SK-N-SH treated with all-trans-retinoic acid at 6 μM for 48 hours (cell line): ENCODE results near the gene FASN.

Source experiments
- ATAC-seq: fragments of 200-7000 bp; cut with Tn5 transposase; 3 replicates; pipeline ENCODE4 v1.9.1; 2020; ENCODE audit warnings: mild to moderate bottlenecking, moderate library complexity
- ARNTL ChIP-seq: fragments of 450-650 bp; formaldehyde crosslinking; IDR thresholded peaks from 2 replicates; pipeline ENCODE4 v1.5.0; 2020; ENCODE audit warnings: low read depth, mild to moderate bottlenecking, moderate library complexity, borderline replicate concordance
- BACH2 ChIP-seq: fragments of 250-450 bp; sonication (Bioruptor Pico); IDR thresholded peaks from 2 replicates; pipeline ENCODE4 v1.9.0; 2021; ENCODE audit warnings: mild to moderate bottlenecking, borderline replicate concordance
- ESRRG ChIP-seq: fragments of 250-450 bp; sonication (Bioruptor Pico); IDR thresholded peaks from 2 replicates; pipeline ENCODE4 v1.6.1; 2021; ENCODE audit warnings: mild to moderate bottlenecking
- GLIS3 ChIP-seq: fragments of 250-450 bp; sonication (Bioruptor Pico); IDR thresholded peaks from 2 replicates; pipeline ENCODE4 v1.5.0; 2020; ENCODE audit warnings: mild to moderate bottlenecking, moderate library complexity
- ISL1 ChIP-seq: fragments of 250-450 bp; sonication (Bioruptor Pico); IDR thresholded peaks from 2 replicates; pipeline ENCODE4 v2.1.2; 2022; ENCODE audit warnings: mild to moderate bottlenecking, moderate library complexity
- OSR1 ChIP-seq: fragments of 250-450 bp; sonication (Bioruptor Pico); IDR thresholded peaks from 2 replicates; pipeline ENCODE4 v1.8.0; 2022; ENCODE audit warnings: moderate library complexity, mild to moderate bottlenecking, inconsistent platforms
- PPARA ChIP-seq: fragments of 250-450 bp; sonication (Bioruptor Pico); IDR thresholded peaks from 2 replicates; pipeline ENCODE4 v1.5.0; 2020; ENCODE audit warnings: mild to moderate bottlenecking, borderline replicate concordance
- RARB ChIP-seq: fragments of 250-450 bp; sonication (Bioruptor Pico); IDR thresholded peaks from 2 replicates; pipeline ENCODE4 v1.8.0; 2021; ENCODE audit warnings: mild to moderate bottlenecking, moderate library complexity
- SNAI2 ChIP-seq: fragments of 250-450 bp; sonication (Bioruptor Pico); IDR thresholded peaks from 2 replicates; pipeline ENCODE4 v1.5.0; 2020; ENCODE audit warnings: mild to moderate bottlenecking, moderate library complexity
- TCF4 ChIP-seq: fragments of 250-450 bp; sonication (Bioruptor Pico); IDR thresholded peaks from 2 replicates; pipeline ENCODE4 v1.8.0; 2021; ENCODE audit warnings: mild to moderate bottlenecking, moderate library complexity, borderline replicate concordance
- TOX ChIP-seq: fragments of 250-450 bp; sonication (Bioruptor Pico); IDR thresholded peaks from 2 replicates; pipeline ENCODE4 v1.8.0; 2021; ENCODE audit warnings: mild to moderate bottlenecking, moderate library complexity, borderline replicate concordance
- TSHZ2 ChIP-seq: fragments of 250-450 bp; sonication (Bioruptor Pico); IDR thresholded peaks from 2 replicates; pipeline ENCODE4 v1.5.0; 2020; ENCODE audit warnings: mild to moderate bottlenecking, moderate library complexity
- ZC3H10 ChIP-seq: fragments of 250-450 bp; sonication (Bioruptor Pico); IDR thresholded peaks from 2 replicates; pipeline ENCODE4 v1.5.1; 2021; ENCODE audit warnings: mild to moderate bottlenecking, moderate library complexity
- ZFP3 ChIP-seq: fragments of 250-450 bp; sonication (Bioruptor Pico); IDR thresholded peaks from 2 replicates; pipeline ENCODE4 v1.5.0; 2020; ENCODE audit warnings: mild to moderate bottlenecking, moderate library complexity
- ZFP30 ChIP-seq: fragments of 450-650 bp; formaldehyde crosslinking; IDR thresholded peaks from 2 replicates; pipeline ENCODE4 v1.5.0; 2022; ENCODE audit warnings: mild to moderate bottlenecking, moderate library complexity
- ZNF565 ChIP-seq: fragments of 450-650 bp; formaldehyde crosslinking; conservative IDR thresholded peaks from 2 replicates; pipeline ENCODE4 v1.5.0; 2020; ENCODE audit warnings: low read depth, mild to moderate bottlenecking, moderate library complexity
- ZNF70 ChIP-seq: fragments of 450-650 bp; formaldehyde crosslinking; IDR thresholded peaks from 2 replicates; pipeline ENCODE4 v1.5.0; 2020; ENCODE audit warnings: mild to moderate bottlenecking, moderate library complexity
- ZNF8 ChIP-seq: fragments of 450-650 bp; formaldehyde crosslinking; IDR thresholded peaks from 2 replicates; pipeline ENCODE4 v1.5.0; 2020; ENCODE audit warnings: mild to moderate bottlenecking, moderate library complexity
- TF ChIP-seq, protein P1 (sequence below): fragments of 250-450 bp; sonication (Bioruptor Pico); IDR thresholded peaks from 2 replicates; pipeline ENCODE4 v1.5.1; 2021; ENCODE audit warnings: mild to moderate bottlenecking, moderate library complexity
- TF ChIP-seq, protein P2 (sequence below): fragments of 250-450 bp; sonication (Bioruptor Pico); IDR thresholded peaks from 2 replicates; pipeline ENCODE4 v1.5.1; 2020; ENCODE audit warnings: low read depth, mild to moderate bottlenecking, moderate library complexity

FASN gene

DNA sequence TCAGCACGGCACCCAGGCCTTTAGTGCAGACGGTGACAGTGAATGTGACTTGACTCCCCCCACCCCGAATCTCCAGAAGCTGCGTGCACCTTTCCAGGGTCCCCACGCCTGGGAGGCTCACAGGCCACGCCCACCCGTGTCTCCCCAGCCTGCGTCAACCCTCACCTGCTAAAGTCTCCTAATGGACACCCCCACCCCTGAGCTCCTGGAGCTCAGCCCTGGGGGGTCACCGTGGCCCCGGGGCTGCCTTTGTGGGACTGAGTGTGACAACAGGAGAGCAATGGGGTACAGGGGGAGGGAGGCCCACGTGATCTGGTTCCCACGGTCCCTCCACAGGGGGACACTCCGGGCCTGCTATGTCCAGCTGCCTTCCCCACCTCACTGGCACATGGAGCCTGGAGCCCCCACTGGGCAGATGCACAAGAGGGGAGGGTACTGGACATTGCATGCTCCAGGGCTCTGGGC, 7.4 kb upstream of the FASN start:
- TF ChIP-seq PPARA (CRISPR knock-in tag) (no peak), BACH2 (no peak), ESRRG (CRISPR knock-in tag) (no peak), ZNF8 (CRISPR knock-in tag) (no peak), RARB (CRISPR knock-in tag) (no peak), ZFP3 (no peak), GLIS3 (CRISPR knock-in tag) (no peak), TCF4 (CRISPR knock-in tag) (no peak), ISL1 (no peak), ZC3H10 (no peak)
- TF ChIP-seq, protein P1, sequence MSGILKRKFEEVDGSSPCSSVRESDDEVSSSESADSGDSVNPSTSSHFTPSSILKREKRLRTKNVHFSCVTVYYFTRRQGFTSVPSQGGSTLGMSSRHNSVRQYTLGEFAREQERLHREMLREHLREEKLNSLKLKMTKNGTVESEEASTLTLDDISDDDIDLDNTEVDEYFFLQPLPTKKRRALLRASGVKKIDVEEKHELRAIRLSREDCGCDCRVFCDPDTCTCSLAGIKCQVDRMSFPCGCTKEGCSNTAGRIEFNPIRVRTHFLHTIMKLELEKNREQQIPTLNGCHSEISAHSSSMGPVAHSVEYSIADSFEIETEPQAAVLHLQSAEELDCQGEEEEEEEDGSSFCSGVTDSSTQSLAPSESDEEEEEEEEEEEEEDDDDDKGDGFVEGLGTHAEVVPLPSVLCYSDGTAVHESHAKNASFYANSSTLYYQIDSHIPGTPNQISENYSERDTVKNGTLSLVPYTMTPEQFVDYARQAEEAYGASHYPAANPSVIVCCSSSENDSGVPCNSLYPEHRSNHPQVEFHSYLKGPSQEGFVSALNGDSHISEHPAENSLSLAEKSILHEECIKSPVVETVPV (CRISPR knock-in tag): no peak
- no peak for ATAC-seq

DNA sequence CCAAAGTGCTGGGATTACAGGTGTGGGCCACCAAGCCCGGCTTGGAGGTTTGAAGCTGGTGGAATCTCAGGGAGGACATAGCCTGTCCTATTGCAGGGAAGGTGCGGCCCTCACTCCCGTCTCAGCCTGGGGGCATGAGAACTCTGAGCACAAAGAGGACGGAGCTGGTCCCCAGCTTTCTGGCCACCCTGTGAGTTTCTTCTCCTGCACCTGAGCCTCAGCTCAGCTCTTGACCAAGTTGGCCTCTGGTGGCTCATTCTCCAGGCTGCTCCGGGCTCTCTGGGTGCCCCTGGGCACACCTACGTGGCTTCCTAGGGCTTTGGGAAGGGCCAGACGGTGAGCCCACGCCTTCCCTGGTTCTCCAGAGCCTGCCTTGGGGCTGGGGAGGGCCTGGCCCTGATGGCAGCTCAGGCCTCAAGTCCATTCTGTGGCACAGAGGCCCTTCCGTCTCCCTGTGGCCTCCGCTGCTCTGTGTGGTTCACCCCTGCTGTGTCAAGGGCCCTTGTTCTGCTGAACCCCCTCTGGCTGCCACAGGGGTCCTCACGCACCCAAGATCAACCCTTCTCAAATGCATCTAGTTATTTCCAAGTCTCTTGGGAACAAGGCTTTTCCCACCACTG, 6.9 kb upstream of the FASN start:
- TF ChIP-seq ZNF565 (no peak), TSHZ2 (CRISPR knock-in tag) (no peak), ZC3H10 (no peak), ZFP30 (CRISPR knock-in tag) (no peak), SNAI2 (CRISPR knock-in tag) (no peak), RARB (CRISPR knock-in tag) (no peak), ISL1 (no peak), GLIS3 (CRISPR knock-in tag) (no peak), OSR1 (no peak), PPARA (CRISPR knock-in tag) (no peak), ZNF70 (no peak), BACH2 (no peak), ZNF8 (CRISPR knock-in tag) (no peak), TOX (CRISPR knock-in tag) (no peak), TCF4 (CRISPR knock-in tag) (no peak)
- TF ChIP-seq, protein P2, sequence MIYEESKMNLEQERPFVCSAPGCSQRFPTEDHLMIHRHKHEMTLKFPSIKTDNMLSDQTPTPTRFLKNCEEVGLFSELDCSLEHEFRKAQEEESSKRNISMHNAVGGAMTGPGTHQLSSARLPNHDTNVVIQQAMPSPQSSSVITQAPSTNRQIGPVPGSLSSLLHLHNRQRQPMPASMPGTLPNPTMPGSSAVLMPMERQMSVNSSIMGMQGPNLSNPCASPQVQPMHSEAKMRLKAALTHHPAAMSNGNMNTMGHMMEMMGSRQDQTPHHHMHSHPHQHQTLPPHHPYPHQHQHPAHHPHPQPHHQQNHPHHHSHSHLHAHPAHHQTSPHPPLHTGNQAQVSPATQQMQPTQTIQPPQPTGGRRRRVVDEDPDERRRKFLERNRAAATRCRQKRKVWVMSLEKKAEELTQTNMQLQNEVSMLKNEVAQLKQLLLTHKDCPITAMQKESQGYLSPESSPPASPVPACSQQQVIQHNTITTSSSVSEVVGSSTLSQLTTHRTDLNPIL (CRISPR knock-in tag): no peak
- ATAC-seq: no peak

GRCh38 chr17:82103553-82104451, 5.8 kb upstream of the FASN start:
- no peak for ATAC-seq
- TF ChIP-seq ZNF565: no peak
- TF ChIP-seq ARNTL: no peak
- TF ChIP-seq, protein P1 (CRISPR knock-in tag): no peak
- 0 out of 2 replicates have a peak, but pooled peaks have one; percentile 19 for TF ChIP-seq ZNF70
